Daoy (cell line): Measurements from ENCODE around the gene FAM50B. TPM values are rescaled to one million over a fixed set of nuclear protein-coding genes. Genes with fewer than 3 reads are reported as not detected.

Source experiments
- DNase-seq: peaks from one replicate; pipeline ENCODE4 v3.0.0-alpha.2; 2015; ENCODE audit warnings: low read depth
- total RNA-seq: library from RNA; depleted of rRNA; stranded (reverse); fragments of >200 nt; shearing (Covaris generic); gene quantifications from 2 replicates; pipeline ENCODE4 v1.2.3, GENCODE V29; 2014

Gene FAM50B
- total RNA-seq, 1 experiment from 2014 or later: 6.1 TPM

- DNase-seq: no peak
These were observed 28.6 kb upstream of the FAM50B start for GRCh38 chr6:3820563-3820962.

DNA sequence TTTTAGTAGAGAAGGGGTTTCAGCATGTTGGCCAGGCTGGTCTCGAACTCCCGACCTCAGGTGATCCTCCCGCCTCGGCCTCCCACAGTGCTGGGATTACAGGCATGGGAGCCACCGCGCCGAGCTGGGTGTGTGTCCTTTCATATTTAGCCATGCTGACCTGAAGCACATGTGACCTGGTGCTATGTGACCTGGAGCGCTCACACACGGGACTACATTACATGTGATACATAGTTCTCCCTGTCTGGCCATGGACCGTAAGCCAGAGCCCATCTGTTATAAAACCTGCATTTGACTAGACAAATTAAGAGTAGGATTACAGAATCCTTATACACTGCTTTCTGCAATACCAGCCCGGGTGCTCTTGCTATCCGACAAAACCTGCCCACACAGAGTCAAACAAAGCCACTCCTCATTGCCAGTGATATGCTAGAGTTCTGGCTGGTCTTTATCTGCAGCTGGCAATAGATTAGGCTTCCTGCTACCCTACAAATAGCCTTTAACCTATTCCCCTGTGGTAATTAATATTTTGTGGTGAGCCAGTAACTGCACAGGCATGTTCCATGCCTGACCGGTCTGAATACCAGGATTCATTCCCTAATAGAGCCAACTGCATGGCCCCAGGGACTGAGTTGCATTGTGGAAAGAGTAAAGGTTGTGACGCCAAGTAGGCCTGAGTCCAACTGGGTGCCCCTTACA, 26.3 kb upstream of the FAM50B start:
- DNase-seq: peak; percentile 58

- no peak for DNase-seq
These were observed 25.5 kb upstream of the FAM50B start for GRCh38 chr6:3823671-3824070.

DNA sequence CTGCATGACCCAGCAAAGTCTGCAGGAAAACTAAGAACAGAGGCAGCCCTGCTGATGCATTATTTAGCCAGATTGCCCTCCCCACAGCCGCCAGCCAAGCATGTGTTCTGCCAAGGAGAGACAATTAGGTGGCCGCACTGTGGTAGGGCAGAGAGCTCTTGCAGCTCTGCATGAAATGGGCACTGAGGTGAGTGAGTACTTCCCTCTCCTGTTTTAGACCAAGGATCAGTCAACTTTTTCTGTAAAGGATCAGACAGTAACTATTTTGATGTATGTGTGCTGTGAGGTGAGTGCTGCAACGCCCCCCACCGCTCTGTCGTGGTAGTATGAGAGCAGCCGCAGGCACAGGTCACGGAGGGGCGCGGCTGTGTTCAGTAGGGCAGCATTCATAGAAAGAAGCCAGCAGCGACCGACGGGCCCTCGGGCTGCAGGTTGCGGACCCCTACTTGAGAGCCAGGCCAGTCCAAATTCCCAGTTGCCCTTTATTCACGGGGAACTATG, 23.8 kb upstream of the FAM50B start:
- peak; percentile 90 for DNase-seq

DNA sequence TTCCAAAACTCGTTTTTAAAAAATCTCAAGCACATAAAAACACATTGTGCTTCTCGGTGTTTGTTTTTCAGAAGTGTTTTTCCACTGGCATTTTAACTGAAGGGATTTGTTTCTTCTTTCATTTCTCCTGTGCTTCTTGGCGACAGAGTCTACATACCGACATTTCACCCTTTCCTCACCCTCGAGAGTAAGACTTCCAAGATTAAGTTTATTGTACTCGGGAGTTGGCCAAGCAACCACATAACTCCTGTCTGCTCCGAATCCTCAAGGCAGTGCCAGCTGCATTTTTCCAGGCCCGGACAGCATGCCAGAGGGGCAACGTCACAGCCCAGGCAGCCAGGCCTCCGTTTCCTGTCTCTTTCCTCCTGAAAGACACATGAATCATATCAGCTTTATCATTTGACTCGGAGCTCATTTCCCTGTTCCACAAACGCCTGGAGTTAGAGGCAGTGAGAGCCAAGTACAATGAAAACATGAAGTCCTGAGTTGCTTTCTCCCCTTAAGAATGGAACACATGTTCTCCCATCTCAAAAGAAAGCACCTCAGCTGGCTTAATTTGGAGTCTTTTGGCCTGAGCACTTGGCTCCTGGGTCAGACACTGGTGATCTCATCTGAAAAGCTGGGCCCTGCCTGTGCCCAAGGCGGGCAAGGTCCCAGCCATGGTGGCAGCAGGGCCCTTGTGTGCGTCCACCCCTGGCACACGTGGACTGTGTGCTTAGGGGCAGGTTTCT, 23.2 kb upstream of the FAM50B start:
- DNase-seq: peak; percentile 99

DNA sequence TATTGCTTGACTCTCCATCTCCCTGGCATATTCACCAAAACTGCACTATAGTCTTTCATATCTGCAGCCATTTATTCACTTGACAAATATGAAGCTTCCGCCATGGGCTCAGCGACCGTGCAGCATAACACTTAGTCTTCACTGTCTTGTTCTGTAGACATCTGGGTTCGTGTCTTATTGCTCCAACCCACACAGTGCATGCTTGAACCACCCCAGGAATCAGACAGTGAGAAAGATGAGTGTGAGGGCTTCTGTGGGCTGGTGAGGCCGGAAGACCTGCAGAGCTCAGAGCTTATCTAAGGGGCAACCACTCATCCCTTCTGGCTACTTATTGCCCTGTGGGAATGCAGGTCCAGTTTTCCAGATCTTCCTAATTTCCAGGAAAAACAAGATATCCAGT, 19.9 kb upstream of the FAM50B start:
- DNase-seq: no peak

- no peak for DNase-seq
These were observed 18.4 kb upstream of the FAM50B start for GRCh38 chr6:3830806-3831205.

GRCh38 chr6:3831761-3832530, 17.2 kb upstream of the FAM50B start:
- no peak for DNase-seq

- DNase-seq: no peak
These were observed 14.0 kb upstream of the FAM50B start for GRCh38 chr6:3835055-3835731.

DNA sequence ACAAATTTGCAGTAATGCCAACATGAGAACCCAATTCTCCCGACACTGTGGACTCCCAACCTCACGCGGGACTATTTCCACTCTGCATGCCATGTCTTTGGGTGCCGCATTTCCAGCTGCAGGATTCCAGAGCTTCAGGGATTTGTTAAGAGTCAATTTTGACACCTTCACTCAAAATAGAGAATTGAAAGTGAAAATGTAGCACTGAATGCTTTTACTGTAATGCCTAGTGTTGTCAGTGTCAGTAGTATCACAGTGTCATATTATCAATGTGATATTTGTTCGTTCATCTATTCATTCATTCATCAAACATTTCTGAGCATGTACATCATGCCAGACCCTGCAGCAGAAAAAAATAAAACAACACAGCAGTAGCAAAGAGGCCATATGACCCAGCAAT, 13.4 kb upstream of the FAM50B start:
- DNase-seq: no peak

GRCh38 chr6:3836566-3836965, 12.6 kb upstream of the FAM50B start:
- no peak for DNase-seq

- no peak for DNase-seq
These were observed 11.4 kb upstream of the FAM50B start for GRCh38 chr6:3837781-3838180.

GRCh38 chr6:3838992-3839867, 9.9 kb upstream of the FAM50B start:
- DNase-seq: peak; percentile 68

DNA sequence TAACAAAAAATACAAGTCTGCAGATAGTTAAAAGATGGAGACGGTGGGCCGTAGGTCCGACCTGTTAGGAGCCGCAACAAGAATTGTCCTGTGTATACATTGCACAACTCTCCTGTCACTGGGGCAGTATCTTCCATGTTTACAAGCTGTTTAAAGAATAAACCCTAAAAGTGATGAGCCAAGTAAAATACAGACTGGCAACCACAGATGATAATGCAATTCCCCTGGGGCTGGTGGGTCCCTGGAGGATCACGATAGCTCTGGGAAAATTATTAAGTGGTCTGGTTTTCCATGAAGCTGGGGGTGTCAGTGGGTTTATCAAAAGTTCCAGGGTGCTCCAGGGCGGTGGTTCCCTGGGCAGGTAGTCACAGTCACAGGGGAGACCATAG, 8.1 kb upstream of the FAM50B start:
- no peak for DNase-seq

DNA sequence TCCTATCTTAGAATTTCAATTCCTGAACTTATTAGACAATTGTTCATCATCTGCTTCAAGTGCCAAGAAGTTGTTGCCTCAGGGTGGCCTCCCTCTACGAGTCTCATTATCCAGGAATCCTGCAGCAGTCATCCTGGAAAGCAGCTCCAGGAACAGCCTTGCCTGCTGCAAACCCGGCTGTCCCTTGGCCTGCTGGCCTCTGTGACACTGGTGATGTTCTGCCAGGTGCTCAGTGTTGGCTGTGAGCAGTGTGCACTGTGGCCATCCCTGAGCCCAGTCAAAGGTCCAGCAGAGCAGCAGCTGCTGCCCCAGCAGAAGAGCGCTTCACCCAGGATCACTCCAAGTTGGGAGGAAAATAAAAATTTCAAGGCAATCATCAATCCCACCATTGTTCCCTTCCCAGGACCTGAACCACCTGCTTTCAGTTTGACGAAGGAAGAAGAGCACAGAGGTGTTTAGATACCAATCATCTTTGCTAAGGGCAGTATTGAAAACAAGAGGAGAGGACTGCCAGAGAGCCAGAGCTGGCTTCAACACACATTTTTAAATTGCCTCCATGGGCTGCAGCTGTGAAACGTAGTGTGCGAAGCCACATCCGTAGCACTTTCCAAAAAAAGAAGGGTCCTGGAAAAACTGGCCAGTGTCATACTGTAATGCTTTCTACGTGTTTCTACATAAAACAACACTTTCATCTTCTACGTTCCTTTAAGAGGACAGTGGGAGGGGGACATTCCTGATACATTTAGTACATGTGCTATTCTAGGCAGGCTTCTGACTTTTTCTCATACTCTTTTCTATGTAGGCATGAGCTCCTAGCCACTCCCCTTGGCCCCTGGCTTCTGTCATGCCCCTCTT, 7.2 kb upstream of the FAM50B start:
- DNase-seq: peak; percentile 64

DNA sequence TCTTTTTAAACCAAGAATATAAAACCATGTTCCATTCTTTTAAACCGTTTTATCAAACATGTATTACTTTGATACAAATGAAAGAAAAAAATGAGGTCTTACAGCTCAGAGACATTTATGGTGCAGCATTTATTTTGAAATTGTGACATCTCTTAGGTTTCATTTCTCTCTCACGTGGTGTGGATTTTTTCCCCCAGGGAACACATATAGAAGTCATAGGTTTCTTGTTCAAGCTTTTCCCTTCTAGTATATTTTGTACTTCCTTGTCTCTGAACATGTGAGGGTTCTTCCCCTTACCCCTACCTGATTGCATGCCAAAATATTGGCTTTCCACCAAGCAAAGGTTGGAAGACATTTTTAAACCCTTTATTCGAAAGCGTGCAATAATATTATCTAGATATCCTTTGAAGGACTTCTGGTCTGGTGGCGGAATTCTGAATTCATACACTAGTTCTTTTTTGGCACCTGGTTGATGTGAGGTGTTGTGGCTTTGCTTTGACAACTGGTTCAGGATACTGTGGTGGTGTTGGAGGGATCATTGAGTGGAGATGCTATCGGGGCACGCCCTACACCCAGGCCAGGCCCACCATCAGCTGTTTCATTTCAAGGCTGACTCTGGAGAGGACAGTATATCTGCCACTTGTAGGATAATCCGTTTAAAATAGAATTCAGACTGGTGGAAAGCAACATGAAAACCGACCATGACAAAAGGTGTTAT, 5.6 kb upstream of the FAM50B start:
- DNase-seq: no peak

- DNase-seq: peak; percentile 34
These were observed 5.1 kb upstream of the FAM50B start for GRCh38 chr6:3844097-3844463.

DNA sequence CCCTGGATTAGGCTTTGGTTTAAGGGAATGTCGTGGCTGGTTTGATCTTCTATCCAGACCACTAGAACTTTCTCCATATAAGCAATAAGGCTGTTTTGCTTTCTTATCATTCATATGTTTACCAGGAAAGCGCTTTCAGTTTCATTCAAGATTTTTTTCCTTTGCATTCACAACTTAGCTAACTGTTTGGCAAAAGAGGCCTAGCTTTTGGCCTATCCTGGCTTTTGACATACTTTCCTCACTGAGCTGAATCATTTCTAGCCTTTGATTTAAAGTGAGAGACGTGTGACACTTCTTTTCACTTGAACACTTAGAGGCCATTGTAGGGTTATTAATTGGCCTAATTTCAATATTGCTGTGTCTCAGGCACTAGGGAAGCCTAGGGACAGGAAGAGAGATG, 1.7 kb upstream of the FAM50B start:
- no peak for DNase-seq

DNA sequence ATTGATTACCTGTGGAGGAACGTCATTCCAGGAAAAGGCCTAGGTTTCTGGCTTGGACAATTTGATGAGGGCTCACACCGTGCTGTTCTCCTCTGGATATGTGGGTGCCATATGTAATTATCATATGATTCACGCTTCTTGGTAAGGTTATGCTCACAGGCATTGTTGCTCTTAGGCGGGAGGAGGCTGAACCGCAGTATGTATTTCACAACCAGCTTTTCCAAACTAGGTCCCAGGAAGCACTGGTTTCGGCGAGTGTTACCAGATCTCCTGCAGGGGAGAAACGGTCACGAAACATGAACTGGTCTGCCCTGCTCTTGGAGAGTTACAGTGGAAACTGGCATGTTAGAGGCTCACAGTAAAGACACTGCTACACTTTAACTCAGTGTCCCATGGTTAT, 793 bp upstream of the FAM50B start:
- peak; percentile 77 for DNase-seq
